HepG2 (cell line): ENCODE results near the gene KRTAP12-1. TPM values are rescaled to one million over a fixed set of nuclear protein-coding genes. Genes with fewer than 3 reads are reported as not detected.

Source experiments
- FOXA1 ChIP-seq, 2 experiments: fragments of 450-650 bp in 1 of 2; sonication (generic) in 1 of 2; formaldehyde crosslinking in 1 of 2; IDR thresholded peaks; 2 replicates each; pipeline versions ENCODE4 v1.4.0 to v1.6.1; 2016 to 2020; ENCODE audit warnings: missing genetic modification reagents in 1 of 2
- HMG20B ChIP-seq: conservative IDR thresholded peaks from 2 replicates; pipeline ENCODE4 v1.6.1; 2016; ENCODE audit warnings: missing genetic modification reagents, missing compliant biosample characterization
- HMGA1 ChIP-seq: sonication (generic); formaldehyde crosslinking; conservative IDR thresholded peaks from 2 replicates; pipeline ENCODE4 v1.4.0; 2020; ENCODE audit warnings: missing genetic modification reagents
- KDM6A ChIP-seq: IDR thresholded peaks from 2 replicates; pipeline ENCODE4 v1.6.1; 2016; ENCODE audit warnings: low read depth
- PBX3 ChIP-seq: sonication (generic); formaldehyde crosslinking; IDR thresholded peaks from 2 replicates; pipeline ENCODE4 v1.8.1; 2023; ENCODE audit warnings: missing genetic modification reagents, inconsistent platforms, borderline replicate concordance
- REPIN1 ChIP-seq: sonication (generic); formaldehyde crosslinking; IDR thresholded peaks from 2 replicates; pipeline ENCODE4 v1.8.0; 2022; ENCODE audit warnings: missing genetic modification reagents, low read depth, mild to moderate bottlenecking, borderline replicate concordance
- SRSF1 ChIP-seq: fragments of 200-400 bp; formaldehyde crosslinking; optimal IDR thresholded peaks from 2 replicates; pipeline ENCODE3; 2017; ENCODE audit warnings: mild to moderate bottlenecking, low read depth, low read length, moderate library complexity
- U2AF2 ChIP-seq: fragments of 200-400 bp; formaldehyde crosslinking; IDR thresholded peaks from 2 replicates; pipeline ENCODE4 v1.6.1; 2017; ENCODE audit warnings: low read depth, mild to moderate bottlenecking, low read length
- YY1 ChIP-seq: IDR thresholded peaks from 2 replicates; pipeline ENCODE4 v1.6.1; 2011; ENCODE audit warnings: low read length, low read depth, moderate library complexity, mild to moderate bottlenecking; ENCODE audit not compliant: insufficient read depth, insufficient replicate concordance
- ZBTB34 ChIP-seq: sonication (generic); formaldehyde crosslinking; IDR thresholded peaks from 2 replicates; pipeline ENCODE4 v1.8.0; 2022; ENCODE audit warnings: mild to moderate bottlenecking, missing genetic modification reagents
- ZNF138 ChIP-seq: sonication (generic); formaldehyde crosslinking; IDR thresholded peaks from 2 replicates; pipeline ENCODE4 v1.5.0; 2020; ENCODE audit warnings: mild to moderate bottlenecking, low read depth, missing genetic modification reagents
- ZNF207 ChIP-seq: fragments of 450-650 bp; IDR thresholded peaks from 2 replicates; pipeline ENCODE4 v1.6.1; 2016; ENCODE audit warnings: antibody characterized with exemption, borderline replicate concordance
- ZNF34 ChIP-seq: sonication (generic); formaldehyde crosslinking; IDR thresholded peaks from 2 replicates; pipeline ENCODE4 v1.4.0; 2020; ENCODE audit warnings: mild to moderate bottlenecking, missing genetic modification reagents, borderline replicate concordance
- ZNF646 ChIP-seq: sonication (generic); formaldehyde crosslinking; IDR thresholded peaks from 2 replicates; pipeline ENCODE4 v1.9.0; 2021; ENCODE audit warnings: mild to moderate bottlenecking, missing genetic modification reagents
- polyA plus RNA-seq, 8 experiments: library from polyadenylated mRNA; depleted of rRNA in 3 of 8; stranded (reverse) in 7 of 8; unstranded in 1 of 8; fragments of >200 nt; fragmentation: Illumina TruSeq in 4 of 8; extraction: Trizol in 4 of 8; gene quantifications; 2 replicates each; pipeline versions ENCODE4 v1.2.1 to v1.2.3, GENCODE V29; 2011 to 2016; ENCODE audit warnings: low read depth in 4 of 8, missing spikeins in 1 of 8, mixed read lengths in 1 of 8; ENCODE audit not compliant: insufficient read depth in 1 of 8
- total RNA-seq, 5 experiments: library from RNA; depleted of rRNA; stranded (reverse); fragments of >200 nt; fragmentation: Illumina TruSeq; extraction: Trizol; gene quantifications; 2 replicates each; pipeline ENCODE4 v1.2.3, GENCODE V29; 2016; ENCODE audit warnings: low read depth in 1 of 5

Gene KRTAP12-1
- total and polyA plus RNA-seq, 2 of the 13 experiments (the other 11 are each of a cell fraction or from before 2014, with no cell fraction given), result not detected

- TF ChIP-seq ZNF646 (CRISPR knock-in tag) (no peak), YY1 (no peak), HMG20B (CRISPR knock-in tag) (no peak), ZNF34 (CRISPR knock-in tag) (no peak), U2AF2 (no peak), ZBTB34 (CRISPR knock-in tag) (no peak), SRSF1 (no peak), ZNF207 (no peak), ZNF138 (no peak), REPIN1 (no peak; the same call in 1 of the 2 replicates), KDM6A (CRISPR knock-in tag) (peak; percentile 69; the same call in 1 of the 2 replicates), PBX3 (CRISPR knock-in tag) (no peak), HMGA1 (CRISPR knock-in tag) (no peak), FOXA1 (IDR thresholded peaks at IDR 0.05) (no peak), FOXA1 (CRISPR knock-in tag; IDR thresholded peaks at IDR 0.05) (no peak)
Measured at GRCh38 chr21:44700101-44701022, 18.4 kb upstream of the KRTAP12-1 start (continued).
